ENCODE data around the gene CCL2.

Gene CCL2

GRCh38 chr17:34265711-34266110, 10.6 kb downstream of the CCL2 start:
- no peak for ATAC-seq
- DNase-seq, result no peak

- DNase-seq (no peak), ATAC-seq (no peak)
Observed at GRCh38 chr17:34269969-34270368, 14.9 kb downstream of the CCL2 start, which contains the start of gene CCL7. Gene CCL7 (plus strand): TSS chr17:34270221. CDS start chr17:34270291, 70 bp downstream.

- no peak for ATAC-seq
Observed at GRCh38 chr17:34275881-34276280, 20.8 kb downstream of the CCL2 start.

GRCh38 chr17:34276826-34277225, 21.7 kb downstream of the CCL2 start:
- no peak for ATAC-seq

More at GRCh38 chr17:34275881-34276280, 20.8 kb downstream of the CCL2 start:
- no peak for DNase-seq

GRCh38 chr17:34283571-34283970, 28.5 kb downstream of the CCL2 start:
- no peak for DNase-seq
- no peak for ATAC-seq

More at GRCh38 chr17:34276826-34277225, 21.7 kb downstream of the CCL2 start:
- no peak for DNase-seq

- ATAC-seq (no peak), DNase-seq (no peak)
Observed at GRCh38 chr17:34285286-34285792, 30.3 kb downstream of the CCL2 start, which contains the start of gene CCL11. Gene CCL11 (plus strand): TSS chr17:34285742. CDS start chr17:34285809, 67 bp downstream.

- no peak for DNase-seq
- ATAC-seq, result no peak
Observed at GRCh38 chr17:34287875-34288274, 32.8 kb downstream of the CCL2 start.

- DNase-seq, result no peak
- no peak for ATAC-seq
Observed at GRCh38 chr17:34290586-34290985, 35.5 kb downstream of the CCL2 start.

GRCh38 chr17:34291721-34292348, 36.8 kb downstream of the CCL2 start:
- ATAC-seq (no peak), DNase-seq (no peak)

- no peak for ATAC-seq
- DNase-seq, result no peak
Observed at GRCh38 chr17:34299027-34299426, 43.9 kb downstream of the CCL2 start.

GRCh38 chr17:34299956-34300577, 45.0 kb downstream of the CCL2 start:
- ATAC-seq, result no peak
- DNase-seq, result no peak

GRCh38 chr17:34300652-34301370, 45.7 kb downstream of the CCL2 start:
- ATAC-seq (no peak), DNase-seq (no peak)

- ATAC-seq (no peak), DNase-seq (no peak)
Observed at GRCh38 chr17:34301986-34302385, 46.9 kb downstream of the CCL2 start.

GRCh38 chr17:34302636-34303035, 47.6 kb downstream of the CCL2 start:
- DNase-seq (no peak), ATAC-seq (no peak)

GRCh38 chr17:34303606-34304005, 48.5 kb downstream of the CCL2 start:
- ATAC-seq (no peak), DNase-seq (no peak)

GRCh38 chr17:34305061-34305460, 50.0 kb downstream of the CCL2 start:
- no peak for ATAC-seq

GRCh38 chr17:34305606-34306005, 50.5 kb downstream of the CCL2 start:
- ATAC-seq, result no peak
- no peak for DNase-seq

More at GRCh38 chr17:34305061-34305460, 50.0 kb downstream of the CCL2 start:
- no peak for DNase-seq

- ATAC-seq, result no peak
- DNase-seq, result no peak
Observed at GRCh38 chr17:34306466-34306865, 51.4 kb downstream of the CCL2 start.
